Lung (tissue), 12 donors: ENCODE results near the gene IL34. TPM values are rescaled to one million over a fixed set of nuclear protein-coding genes. Genes with fewer than 3 reads are reported as not detected.
A peak's percentile ranks its signal among the peaks of the same experiment; 100 is the strongest.

Source experiments
- ATAC-seq: fragments of 200-7000 bp; cut with Tn5 transposase; one replicate; pipeline ENCODE4 v1.9.1; 2020; ENCODE audit warnings: moderate number of reproducible peaks; ENCODE audit not compliant: insufficient read depth, low FRiP score
- DNase-seq, 3 donors: peaks; one replicate each; pipeline ENCODE4 v3.0.0-alpha.2; 2013 to 2017
- H3K27ac ChIP-seq, 2 donors: one replicate each; pipeline ENCODE4 v1.5.1; 2013; ENCODE audit warnings: mild to moderate bottlenecking in 2 of 2, moderate library complexity in 2 of 2, control low read depth in 1 of 2, inconsistent platforms in 1 of 2, low read depth in 1 of 2, low read length in 1 of 2
- H3K27me3 ChIP-seq, 3 donors: one replicate each; pipeline ENCODE4 v1.5.1; 2013; ENCODE audit warnings: low read length in 2 of 3; ENCODE audit not compliant: control insufficient read depth in 3 of 3, insufficient read depth in 3 of 3
- H3K36me3 ChIP-seq, 4 donors: one replicate each; pipeline ENCODE4 v1.5.1; 2013; ENCODE audit warnings: low read length in 4 of 4, mild to moderate bottlenecking in 1 of 4, moderate library complexity in 1 of 4; ENCODE audit not compliant: control insufficient read depth in 4 of 4, insufficient read depth in 4 of 4
- H3K4me1 ChIP-seq, 5 donors: one replicate each; pipeline ENCODE4 v1.5.1; 2013; ENCODE audit warnings: low read length in 5 of 5, mild to moderate bottlenecking in 2 of 5, moderate library complexity in 1 of 5; ENCODE audit not compliant: control insufficient read depth in 5 of 5, insufficient read depth in 5 of 5
- H3K4me3 ChIP-seq: one replicate; pipeline ENCODE4 v1.5.1; 2013; ENCODE audit warnings: mild to moderate bottlenecking, control low read depth, moderate library complexity
- H3K9ac ChIP-seq, 2 donors: one replicate each; pipeline ENCODE4 v1.5.1; 2013; ENCODE audit warnings: low read length in 2 of 2, control low read depth in 1 of 2; ENCODE audit not compliant: insufficient read depth in 1 of 2
- H3K9me3 ChIP-seq, 4 donors: one replicate each; pipeline ENCODE4 v1.5.1; 2013; ENCODE audit warnings: low read length in 3 of 4, mild to moderate bottlenecking in 1 of 4, moderate library complexity in 1 of 4; ENCODE audit not compliant: control insufficient read depth in 4 of 4, insufficient read depth in 3 of 4
- CTCF ChIP-seq: IDR thresholded peaks from 2 replicates; pipeline ENCODE4 v1.5.1; 2012; ENCODE audit warnings: mild to moderate bottlenecking; ENCODE audit errors: control extremely low read depth, extremely low read depth
- WGBS, 2 donors: extraction: QIAGEN DNeasy Blood & Tissue Kit; methylation state at CpG; one replicate each; pipeline ENCODE4 v1.1.7; 2013; 5-methylcytosine and 5-hydroxymethylcytosine counted together
- polyA plus RNA-seq, 2 donors: library from polyadenylated mRNA; stranded (reverse); fragments of 200-250 nt; gene quantifications; one replicate each; pipeline ENCODE4 v1.2.1, GENCODE V29; 2013
- total RNA-seq, 2 donors: library from RNA; depleted of rRNA in 1 of 2; stranded (reverse); fragments of >200 nt in 1 of 2; gene quantifications; one replicate each; pipeline ENCODE4 v1.2.1, GENCODE V29; 2014 to 2021
- donor health status: control.
- donor health status: control.
- donor health status: Bipolar disorder and iron deficiency.
- donor health status: healthy.
- donor health status: DM: yes; HTN: yes; CAD: no.

IL34 gene
- total and polyA plus RNA-seq, 4 donors: 1.5 to 13.0 (median 7.1) TPM

GRCh38 chr16:70698901-70699300 is 52.5 kb downstream of the IL34 start:
- 87 to 95% methylated on average over 10 of the region's 10 CpGs for WGBS, 2 donors
- DNase-seq (no peak), ATAC-seq (no peak)
- H3K36me3 ChIP-seq: peaks cover 0 to 2% (median 0%) of the 10 kb centered on the region in 4 donors
- no peak for TF ChIP-seq CTCF
- no peaks in the 10 kb centered on the region for H3K9me3 ChIP-seq
- H3K4me3 ChIP-seq: no peak overlapping the region
- H3K9ac ChIP-seq: no peak overlapping the region
- H3K27me3 ChIP-seq: no peaks in the 10 kb centered on the region
- H3K4me1 ChIP-seq: peaks cover 7 to 72% (median 35%) of the 10 kb centered on the region in 5 donors
- no peak overlapping the region for H3K27ac ChIP-seq

GRCh38 chr16:70699696-70700095 is 53.3 kb downstream of the IL34 start:
- WGBS, 2 donors: 62 to 88% methylated on average over 17 of the region's 17 CpGs

GRCh38 chr16:70700101-70701020 is 54.0 kb downstream of the IL34 start:
- Histone ChIP-seq H3K4me3 (no peak overlapping the region), H3K9ac (no peak overlapping the region), H3K27me3 (no peaks in the 10 kb centered on the region), H3K9me3 (no peaks in the 10 kb centered on the region), H3K27ac (peak overlapping the region in 1 of 2 donors; percentile 55), H3K4me1 (peaks cover 7 to 63% (median 35%) of the 10 kb centered on the region in 5 donors), H3K36me3 (no peaks in the 10 kb centered on the region)
- ATAC-seq (no peak), DNase-seq (no peak)
- 42 to 74% methylated on average over 30 of the region's 30 CpGs for WGBS, 2 donors
- no peak for TF ChIP-seq CTCF

More at GRCh38 chr16:70699696-70700095, 53.3 kb downstream of the IL34 start:
- no peaks in the 10 kb centered on the region for H3K9me3 ChIP-seq
- H3K4me1 ChIP-seq: peaks cover 7 to 69% (median 37%) of the 10 kb centered on the region in 5 donors
- no peak overlapping the region for H3K4me3 ChIP-seq
- no peak for DNase-seq
- H3K9ac ChIP-seq: no peak overlapping the region
- no peaks in the 10 kb centered on the region for H3K27me3 ChIP-seq
- peak overlapping the region in 1 of 2 donors; percentile 6 for H3K27ac ChIP-seq
- no peak for TF ChIP-seq CTCF
- H3K36me3 ChIP-seq: no peaks in the 10 kb centered on the region
- no peak for ATAC-seq
